Subcutaneous adipose tissue (tissue), 4 donors: ENCODE data around the gene FAM53A. TPM values are rescaled to one million over a fixed set of nuclear protein-coding genes. Genes with fewer than 3 reads are reported as not detected.

Source experiments
- CTCF ChIP-seq: fragments of 450-650 bp; IDR thresholded peaks from one replicate; pipeline ENCODE4 v1.5.1; 2016; ENCODE audit warnings: low read depth, mild to moderate bottlenecking, control low read depth, antibody characterized with exemption, moderate library complexity
- small RNA-seq: library from RNA; depleted of rRNA; stranded (forward); fragments of <200 nt; gene quantifications from one replicate; pipeline ENCODE3, GENCODE V24; 2016
- total RNA-seq, 4 donors: library from RNA; depleted of rRNA; stranded (reverse); fragments of >200 nt; gene quantifications; one replicate each; pipeline ENCODE4 v1.1.0, GENCODE V29; 2016

FAM53A gene
- total RNA-seq, 4 donors from 2014 or later, result 1.5 to 5.9 (median 3.8) TPM

- no peak for TF ChIP-seq CTCF
These were observed 90.7 kb downstream of the FAM53A start for GRCh38 chr4:1593458-1593857.

GRCh38 chr4:1592709-1593417 is 91.2 kb downstream of the FAM53A start:
- no peak for TF ChIP-seq CTCF

GRCh38 chr4:1592068-1592708 is 91.9 kb downstream of the FAM53A start:
- TF ChIP-seq CTCF, result no peak

- no peak for TF ChIP-seq CTCF
These were observed 93.0 kb downstream of the FAM53A start for GRCh38 chr4:1591107-1591506.

GRCh38 chr4:1590244-1590643 is 93.9 kb downstream of the FAM53A start:
- no peak for TF ChIP-seq CTCF

Small RNAs within 50 kb of the gene (small RNA-seq; reads per million reads assigned to genes)
- gene RF00019, result 0.49 reads per million

Other genes starting within 250 kb of the FAM53A start
- 10 to 100 TPM; 33.2 to 41.1 (median 37.0) TPM for gene SLBP, start 28.0 kb upstream of the FAM53A start, total RNA-seq
- gene TMEM129, start 37.0 kb upstream of the FAM53A start, total RNA-seq, result 10 to 100 TPM; 21.0 to 65.4 (median 30.4) TPM
- gene TACC3, start 37.2 kb upstream of the FAM53A start, total RNA-seq, result 10 to 100 TPM in 3 of 4 donors, 1 to 10 TPM in 1; 3.9 to 18.1 (median 15.4) TPM
- gene FGFR3, start 109.0 kb upstream of the FAM53A start, total RNA-seq, result 1 to 10 TPM in 1 of 4 donors, under 1 TPM in 2, not detected in 1; 0.22 to 1.3 (median 0.94) TPM
- gene LETM1, start 171.8 kb upstream of the FAM53A start, total RNA-seq, result 10 to 100 TPM; 26.9 to 88.9 (median 30.0) TPM
- 10 to 100 TPM; 22.3 to 49.9 (median 33.7) TPM for gene NSD2, start 187.1 kb upstream of the FAM53A start, total RNA-seq